SU-DHL-6 (cell line): ENCODE data around the gene KCNE4.
"Not testable (repeated sequence)": the region's sequence is repeated elsewhere in the genome, so short reads cannot be mapped to it uniquely, and the experiment has no call there.

Source experiments
- H2AFZ ChIP-seq: fragments of 200-600 bp; sonication (generic); 2 replicates; pipeline ENCODE4 v1.6.1; 2014; ENCODE audit warnings: low read depth, mild to moderate bottlenecking, moderate library complexity, mixed read lengths, antibody characterized with exemption, low read length; ENCODE audit not compliant: severe bottlenecking
- H3F3A ChIP-seq: fragments of 200-600 bp; shearing (Covaris generic); 2 replicates; pipeline ENCODE4 v1.6.0; 2016; ENCODE audit warnings: antibody characterized with exemption, mild to moderate bottlenecking; ENCODE audit not compliant: insufficient read depth
- H3K27ac ChIP-seq: fragments of 200-600 bp; sonication (generic); 2 replicates; pipeline ENCODE4 v1.5.1; 2016; ENCODE audit warnings: low read depth, mild to moderate bottlenecking, low read length, moderate library complexity, mixed read lengths
- H3K27me3 ChIP-seq: fragments of 200-600 bp; sonication (generic), shearing (Covaris generic); 2 replicates; pipeline ENCODE4 v1.6.0; 2014; ENCODE audit warnings: mild to moderate bottlenecking, low read length
- H3K36me3 ChIP-seq: fragments of 200-600 bp; sonication (generic); 2 replicates; pipeline ENCODE4 v1.6.1; 2014; ENCODE audit warnings: mild to moderate bottlenecking, low read length, mixed read lengths
- H3K4me2 ChIP-seq: fragments of 300-600, 200-600 bp; shearing (Covaris generic), sonication (generic); 2 replicates; pipeline ENCODE4 v1.6.0; 2014; ENCODE audit warnings: low read length, low read depth, mild to moderate bottlenecking; ENCODE audit not compliant: poor library complexity, severe bottlenecking
- H3K4me3 ChIP-seq: fragments of 200-600 bp; sonication (generic); 2 replicates; pipeline ENCODE4 v1.5.1; 2014; ENCODE audit warnings: antibody characterized with exemption, low read length, mild to moderate bottlenecking, mixed read lengths; ENCODE audit not compliant: insufficient read depth, poor library complexity, severe bottlenecking
- H3K79me2 ChIP-seq: fragments of 200-600 bp; sonication (generic); 2 replicates; pipeline ENCODE4 v1.6.1; 2014; ENCODE audit warnings: mild to moderate bottlenecking, low read length, moderate library complexity; ENCODE audit not compliant: insufficient read depth
- H3K9ac ChIP-seq: fragments of 200-600 bp; sonication (generic); 2 replicates; pipeline ENCODE4 v1.7.0; 2014; ENCODE audit warnings: mild to moderate bottlenecking, low read length
- H3K9me2 ChIP-seq: fragments of 200-600 bp; sonication (generic); replicated peaks from 2 replicates; pipeline ENCODE4 v1.6.1; 2014; ENCODE audit warnings: low read length; ENCODE audit not compliant: insufficient read depth
- H3K9me3 ChIP-seq: fragments of 200-600 bp; sonication (generic); 2 replicates; pipeline ENCODE4 v1.6.1; 2014; ENCODE audit warnings: low read length, mixed read lengths; ENCODE audit not compliant: insufficient read depth
- H4K20me1 ChIP-seq: fragments of 200-600 bp; sonication (generic); 2 replicates; pipeline ENCODE4 v1.6.1; 2014; ENCODE audit warnings: low read depth, mild to moderate bottlenecking, antibody characterized with exemption, low read length, moderate library complexity, mixed read lengths
- EZH2phosphoT487 ChIP-seq: fragments of 200-600 bp; sonication (generic), shearing (Covaris generic); conservative IDR thresholded peaks from 2 replicates; pipeline ENCODE4 v1.6.1; 2018; ENCODE audit warnings: mild to moderate bottlenecking, antibody characterized with exemption, low read length, moderate library complexity, mixed read lengths
- TF ChIP-seq, protein P1 (sequence below): fragments of 200-600 bp; sonication (generic); IDR thresholded peaks from one replicate; pipeline ENCODE4 v1.5.1; 2017; ENCODE audit warnings: antibody characterized with exemption, mild to moderate bottlenecking, low read length, moderate library complexity; ENCODE audit not compliant: insufficient read depth, poor library complexity, severe bottlenecking

KCNE4 gene

DNA sequence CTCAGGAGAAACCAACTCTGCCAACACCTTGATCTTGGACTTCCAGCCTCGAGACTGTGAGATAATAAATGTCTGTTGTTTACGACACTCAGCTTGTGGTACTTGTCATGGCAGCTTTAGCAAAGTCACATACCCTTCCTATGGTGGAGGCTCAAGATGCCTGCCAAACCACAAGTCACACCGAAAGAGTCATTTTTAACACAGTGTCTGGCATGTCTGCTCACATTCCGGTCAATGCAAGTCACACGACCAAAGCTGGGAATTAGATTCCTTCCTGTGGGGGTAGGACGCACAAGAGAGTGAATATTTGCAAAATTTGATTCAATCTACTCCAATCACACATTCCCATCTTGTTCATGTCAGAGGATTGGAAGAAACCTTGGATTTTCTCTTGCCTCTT, 24.6 kb downstream of the KCNE4 start:
- no peaks in the 10 kb centered on the region for H3K79me2 ChIP-seq
- no peak overlapping the region for H2AFZ ChIP-seq
- TF ChIP-seq EZH2phosphoT487: no peak
- TF ChIP-seq, protein P1, sequence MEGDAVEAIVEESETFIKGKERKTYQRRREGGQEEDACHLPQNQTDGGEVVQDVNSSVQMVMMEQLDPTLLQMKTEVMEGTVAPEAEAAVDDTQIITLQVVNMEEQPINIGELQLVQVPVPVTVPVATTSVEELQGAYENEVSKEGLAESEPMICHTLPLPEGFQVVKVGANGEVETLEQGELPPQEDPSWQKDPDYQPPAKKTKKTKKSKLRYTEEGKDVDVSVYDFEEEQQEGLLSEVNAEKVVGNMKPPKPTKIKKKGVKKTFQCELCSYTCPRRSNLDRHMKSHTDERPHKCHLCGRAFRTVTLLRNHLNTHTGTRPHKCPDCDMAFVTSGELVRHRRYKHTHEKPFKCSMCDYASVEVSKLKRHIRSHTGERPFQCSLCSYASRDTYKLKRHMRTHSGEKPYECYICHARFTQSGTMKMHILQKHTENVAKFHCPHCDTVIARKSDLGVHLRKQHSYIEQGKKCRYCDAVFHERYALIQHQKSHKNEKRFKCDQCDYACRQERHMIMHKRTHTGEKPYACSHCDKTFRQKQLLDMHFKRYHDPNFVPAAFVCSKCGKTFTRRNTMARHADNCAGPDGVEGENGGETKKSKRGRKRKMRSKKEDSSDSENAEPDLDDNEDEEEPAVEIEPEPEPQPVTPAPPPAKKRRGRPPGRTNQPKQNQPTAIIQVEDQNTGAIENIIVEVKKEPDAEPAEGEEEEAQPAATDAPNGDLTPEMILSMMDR: no peak

DNA sequence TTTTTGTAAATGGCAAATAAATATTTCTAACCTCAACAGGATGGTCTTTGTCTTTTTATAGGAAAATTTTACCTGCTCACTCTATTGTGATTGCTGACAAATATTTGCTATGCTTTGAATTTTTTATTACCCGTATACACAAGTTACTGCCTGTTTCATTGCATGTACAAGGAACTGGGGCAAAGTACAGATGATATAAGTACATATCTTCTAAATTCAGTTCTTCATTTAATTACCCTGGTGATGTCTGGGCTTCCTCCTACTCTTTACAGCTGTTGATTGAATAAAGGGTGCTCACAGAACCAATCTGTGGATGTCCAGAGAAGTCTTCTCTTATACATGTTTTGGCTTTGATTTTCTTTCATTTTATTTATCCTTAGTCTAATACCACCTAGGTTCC, 26.5 kb downstream of the KCNE4 start:
- Histone ChIP-seq H3K9ac (no peak overlapping the region), H3F3A (no peaks in the 10 kb centered on the region), H3K79me2 (no peaks in the 10 kb centered on the region), H3K4me3 (no peak overlapping the region), H3K27me3 (no peaks in the 10 kb centered on the region), H3K4me2 (no peak overlapping the region), H3K9me3 (no peaks in the 10 kb centered on the region), H3K27ac (no peak overlapping the region), H3K36me3 (no peaks in the 10 kb centered on the region), H2AFZ (no peak overlapping the region), H3K9me2 (no peaks in the 10 kb centered on the region), H4K20me1 (no peaks in the 10 kb centered on the region)
- TF ChIP-seq, protein P1: no peak
- TF ChIP-seq EZH2phosphoT487: no peak

More for the DNA sequence above, 24.6 kb downstream of the KCNE4 start:
- Histone ChIP-seq H3K4me2 (no peak overlapping the region), H3K27ac (no peak overlapping the region), H3F3A (no peaks in the 10 kb centered on the region), H3K4me3 (no peak overlapping the region), H4K20me1 (no peaks in the 10 kb centered on the region), H3K9ac (no peak overlapping the region), H3K9me2 (no peaks in the 10 kb centered on the region), H3K27me3 (no peaks in the 10 kb centered on the region), H3K36me3 (no peaks in the 10 kb centered on the region), H3K9me3 (no peaks in the 10 kb centered on the region)

DNA sequence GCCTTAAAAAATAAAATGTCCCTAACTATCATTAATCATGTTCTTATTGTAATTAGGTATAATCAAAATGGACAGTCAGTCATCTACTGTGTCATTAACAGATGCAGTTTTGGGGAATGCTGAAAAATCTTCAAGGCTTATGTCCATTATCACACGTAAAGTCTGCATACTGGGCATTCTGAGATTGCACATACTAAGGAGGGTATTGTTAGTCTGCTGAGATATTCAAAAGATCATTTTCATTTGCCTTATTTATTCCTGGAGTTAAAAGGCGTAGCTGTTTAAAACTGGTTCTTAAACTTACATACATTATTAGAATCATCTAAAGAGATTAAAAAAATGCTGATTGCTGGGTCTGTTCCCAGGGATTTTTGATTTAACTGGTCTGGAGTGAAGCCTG, 27.4 kb downstream of the KCNE4 start:
- no peak overlapping the region for H3K27ac ChIP-seq
- no peak overlapping the region for H3K4me3 ChIP-seq
- H3K4me2 ChIP-seq: no peak overlapping the region
- H4K20me1 ChIP-seq: no peaks in the 10 kb centered on the region
- no peaks in the 10 kb centered on the region for H3K27me3 ChIP-seq
- H3K9me3 ChIP-seq: no peaks in the 10 kb centered on the region
- no peaks in the 10 kb centered on the region for H3F3A ChIP-seq
- no peaks in the 10 kb centered on the region for H3K36me3 ChIP-seq
- H3K9me2 ChIP-seq: no peaks in the 10 kb centered on the region
- no peak for TF ChIP-seq EZH2phosphoT487
- no peak overlapping the region for H3K9ac ChIP-seq
- H3K79me2 ChIP-seq: no peaks in the 10 kb centered on the region
- no peak overlapping the region for H2AFZ ChIP-seq

DNA sequence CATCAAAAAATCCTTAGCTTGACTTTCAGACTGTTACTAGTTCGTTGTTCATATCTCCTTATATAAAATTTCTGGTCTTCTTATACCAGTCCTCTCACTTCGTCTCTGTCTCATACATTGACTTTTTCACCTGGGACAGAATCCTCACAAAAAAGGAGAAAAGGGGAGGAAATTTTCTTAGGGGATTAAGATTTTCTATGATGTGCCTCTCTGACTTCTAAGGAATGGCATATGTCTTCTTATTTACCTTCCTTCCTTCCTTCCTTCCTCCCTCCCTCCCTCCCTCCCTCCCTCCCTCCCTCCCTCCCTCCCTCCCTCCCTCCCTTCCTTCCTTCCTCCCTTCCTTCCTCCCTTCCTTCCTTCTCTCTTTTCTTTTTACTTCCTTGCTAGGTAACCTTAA, 27.9 kb downstream of the KCNE4 start:
- no peaks in the 10 kb centered on the region for H3K9me3 ChIP-seq
- H3K27ac ChIP-seq: no peak overlapping the region
- H3K79me2 ChIP-seq: no peaks in the 10 kb centered on the region
- no peak overlapping the region for H3K9ac ChIP-seq
- H3K4me3 ChIP-seq: no peak overlapping the region
- no peaks in the 10 kb centered on the region for H3K36me3 ChIP-seq
- TF ChIP-seq, protein P1: no peak
- no peak for TF ChIP-seq EZH2phosphoT487
- no peak overlapping the region for H2AFZ ChIP-seq
- no peak overlapping the region for H3K4me2 ChIP-seq
- no peaks in the 10 kb centered on the region for H4K20me1 ChIP-seq
- H3F3A ChIP-seq: no peaks in the 10 kb centered on the region
- no peaks in the 10 kb centered on the region for H3K27me3 ChIP-seq
- H3K9me2 ChIP-seq: no peaks in the 10 kb centered on the region

DNA sequence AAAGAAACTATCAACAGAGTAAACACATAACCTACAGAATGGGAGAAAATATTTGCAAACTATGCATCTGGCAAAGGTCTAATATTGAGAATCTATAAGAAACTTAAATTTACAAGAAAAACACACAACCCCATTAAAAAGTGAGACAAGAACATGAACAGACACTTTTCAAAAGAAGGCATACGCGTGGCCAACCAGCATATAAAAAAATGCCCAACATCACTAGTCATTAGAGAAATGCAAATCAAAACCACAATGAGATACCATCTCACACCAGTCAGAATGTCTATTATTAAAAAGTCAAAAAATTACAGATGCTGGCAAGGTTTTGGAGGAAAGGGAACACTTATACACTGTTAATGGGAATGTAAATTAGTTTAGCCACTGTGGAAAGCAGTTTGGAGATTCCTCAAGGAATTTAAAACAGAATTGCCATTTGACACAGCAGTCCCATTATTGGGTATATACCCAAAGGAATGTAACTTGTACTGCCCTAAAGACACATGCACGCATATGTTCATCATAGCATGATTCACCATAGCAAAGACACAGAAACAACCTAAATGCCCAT, 28.9 kb downstream of the KCNE4 start:
- H3K36me3 ChIP-seq, H2AFZ ChIP-seq, H3K9me2 ChIP-seq, H3F3A ChIP-seq, H3K4me3 ChIP-seq, H3K27ac ChIP-seq, H4K20me1 ChIP-seq, H3K9ac ChIP-seq, H3K9me3 ChIP-seq, H3K4me2 ChIP-seq, H3K79me2 ChIP-seq, H3K27me3 ChIP-seq: not testable (repeated sequence)
